HG02798 (cell line): Measurements from ENCODE around the gene SLC48A1.

Source experiments
- ATAC-seq: cut with Tn5 transposase; IDR thresholded peaks from one replicate; pipeline ENCODE4 v1.9.1; 2021; ENCODE audit warnings: mild to moderate bottlenecking; ENCODE audit not compliant: unreplicated experiment, poor library complexity

The SLC48A1 gene

GRCh38 chr12:47773062-47773857 lies at the start of gene SLC48A1:
Gene SLC48A1 (plus strand): TSS chr12:47773238. CDS start chr12:47773305, 67 bp downstream.
- peak; percentile 90 for ATAC-seq

DNA sequence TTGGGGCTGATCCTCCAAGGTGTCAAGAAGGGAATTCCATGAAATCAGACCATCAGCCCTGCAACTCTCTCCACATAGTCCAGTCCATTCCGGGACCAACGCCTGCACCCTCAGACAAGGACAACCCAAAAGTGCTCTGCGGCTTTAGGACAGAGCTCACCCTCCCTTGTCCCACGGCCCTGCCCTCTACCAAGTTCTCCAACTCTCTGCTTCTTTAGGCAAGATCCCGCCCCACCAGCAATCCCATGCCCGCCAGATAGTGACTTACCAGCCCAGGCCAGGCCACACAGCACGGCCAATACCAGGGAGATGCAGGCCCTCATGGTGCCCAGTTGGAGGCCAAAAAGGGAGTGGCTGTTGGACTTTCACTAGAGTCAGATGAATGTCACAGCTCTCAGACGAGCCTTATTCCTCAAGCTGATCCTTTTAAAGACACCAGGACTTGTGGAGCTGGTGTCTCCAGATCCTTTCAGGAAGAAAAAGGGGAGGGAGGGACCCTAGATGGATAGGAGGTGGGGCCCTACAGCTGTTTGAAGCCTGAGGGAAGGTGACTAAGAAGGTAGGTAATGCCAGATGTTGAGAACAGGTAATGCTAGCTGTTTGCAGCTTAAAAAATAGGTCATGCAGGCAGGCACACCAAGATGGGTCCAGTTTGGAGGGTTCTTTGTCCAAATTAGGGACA lies 47.8 kb upstream of the SLC48A1 start, which contains the start of gene ENDOU:
Gene ENDOU (minus strand): TSS at position 400 of the 682 bp plus-strand sequence. CDS start 77 bp downstream, at position 323.
- no peak for ATAC-seq

DNA sequence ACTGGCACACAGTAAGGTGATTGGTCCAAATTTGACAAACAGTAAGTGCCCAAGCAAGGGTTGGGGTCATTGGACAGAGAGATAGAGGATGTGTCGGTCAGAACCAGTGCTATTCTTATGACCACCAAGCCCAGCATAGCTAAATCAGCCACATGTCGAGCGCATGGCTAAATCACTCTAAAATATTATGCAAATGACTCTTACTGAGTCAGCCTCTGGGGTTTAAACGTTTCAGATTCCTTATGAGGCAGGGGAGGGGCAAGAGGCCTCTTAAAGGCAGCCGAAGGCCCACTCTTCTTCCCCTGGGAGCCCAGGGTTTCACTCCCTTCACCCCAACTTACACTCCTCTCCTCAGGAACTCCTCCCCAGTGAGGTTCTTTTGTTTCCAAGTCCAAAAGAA lies 47.1 kb upstream of the SLC48A1 start:
- ATAC-seq = peak; percentile 83

DNA sequence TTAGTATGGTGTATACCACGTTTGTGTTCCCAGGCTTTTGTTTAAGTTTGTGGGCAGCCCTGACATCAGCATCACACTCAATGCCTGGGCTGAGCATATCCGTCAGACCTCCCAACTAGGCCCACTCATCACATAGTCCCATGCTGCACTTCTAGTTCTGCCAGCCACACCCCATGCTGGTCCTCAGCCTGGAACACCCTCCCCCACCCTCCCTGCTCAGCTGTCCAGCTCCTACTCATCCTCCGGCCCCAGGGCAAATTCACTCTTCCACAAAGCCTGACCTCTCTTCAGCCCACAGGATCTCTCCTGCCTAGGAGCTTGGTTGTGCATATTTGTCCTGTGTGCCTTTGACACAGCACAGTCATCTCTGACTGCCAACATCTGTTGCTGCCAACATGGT lies 43.8 kb upstream of the SLC48A1 start:
- no peak for ATAC-seq

DNA sequence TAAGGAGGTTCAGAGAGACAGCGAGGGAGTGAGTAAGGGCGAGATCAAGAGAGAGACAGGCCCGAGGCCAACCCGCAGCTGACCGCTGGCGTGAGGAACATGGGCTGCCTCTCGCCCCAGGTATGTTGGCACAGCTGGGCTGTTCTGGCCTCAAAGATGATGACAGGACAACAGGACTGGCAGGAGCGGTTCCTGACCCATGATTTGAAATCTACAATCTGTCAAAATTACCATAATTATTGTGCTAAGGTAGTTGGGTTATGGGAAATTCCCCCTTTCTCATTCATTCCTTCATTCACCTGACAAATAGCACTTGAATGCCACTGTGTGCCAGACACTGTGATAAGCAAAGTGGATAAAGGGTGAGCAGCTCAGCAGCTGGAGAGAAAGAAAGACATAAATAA lies 42.7 kb upstream of the SLC48A1 start:
- ATAC-seq = no peak

DNA sequence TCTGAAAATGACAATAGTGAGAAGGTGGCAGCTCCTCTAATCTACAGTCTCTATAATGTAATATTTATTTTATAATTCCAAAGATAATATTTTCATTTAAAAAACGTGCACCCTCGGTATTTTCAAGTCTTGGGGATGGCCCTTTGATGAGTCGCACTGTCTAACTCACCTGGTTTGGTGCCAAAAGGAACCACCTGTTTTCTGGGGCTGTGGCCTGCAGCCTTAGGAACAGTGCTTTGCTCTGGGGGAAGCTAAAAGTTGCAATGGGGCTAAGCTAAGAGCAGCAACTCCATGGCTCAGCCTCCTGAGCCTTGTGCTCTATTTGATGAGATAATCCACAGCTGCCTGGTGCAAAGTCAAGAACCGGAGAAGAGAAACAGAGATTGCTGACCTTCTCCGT lies 41.3 kb upstream of the SLC48A1 start:
- ATAC-seq = no peak

- no peak for ATAC-seq
Measured at GRCh38 chr12:47732504-47732903, 40.5 kb upstream of the SLC48A1 start.

DNA sequence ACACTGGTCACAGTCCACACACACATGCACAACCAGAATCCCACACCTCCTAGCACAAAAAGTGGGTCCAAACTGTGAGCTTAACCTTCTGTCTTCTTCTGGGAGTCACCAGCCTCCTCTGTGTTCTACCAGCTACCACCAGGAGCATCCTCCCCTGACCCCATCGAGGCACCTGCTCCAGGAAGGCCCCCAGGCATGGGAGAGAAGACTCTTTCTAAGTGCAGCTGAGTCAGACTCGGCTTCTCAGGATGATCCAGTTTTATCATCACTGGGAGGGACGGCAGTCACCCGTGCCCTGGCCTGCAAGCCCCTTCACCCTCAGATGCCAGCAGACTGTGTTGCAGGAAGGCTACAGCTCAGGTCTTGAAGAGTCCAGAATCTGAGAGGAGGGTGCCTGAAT lies 39.9 kb upstream of the SLC48A1 start:
- no peak for ATAC-seq

DNA sequence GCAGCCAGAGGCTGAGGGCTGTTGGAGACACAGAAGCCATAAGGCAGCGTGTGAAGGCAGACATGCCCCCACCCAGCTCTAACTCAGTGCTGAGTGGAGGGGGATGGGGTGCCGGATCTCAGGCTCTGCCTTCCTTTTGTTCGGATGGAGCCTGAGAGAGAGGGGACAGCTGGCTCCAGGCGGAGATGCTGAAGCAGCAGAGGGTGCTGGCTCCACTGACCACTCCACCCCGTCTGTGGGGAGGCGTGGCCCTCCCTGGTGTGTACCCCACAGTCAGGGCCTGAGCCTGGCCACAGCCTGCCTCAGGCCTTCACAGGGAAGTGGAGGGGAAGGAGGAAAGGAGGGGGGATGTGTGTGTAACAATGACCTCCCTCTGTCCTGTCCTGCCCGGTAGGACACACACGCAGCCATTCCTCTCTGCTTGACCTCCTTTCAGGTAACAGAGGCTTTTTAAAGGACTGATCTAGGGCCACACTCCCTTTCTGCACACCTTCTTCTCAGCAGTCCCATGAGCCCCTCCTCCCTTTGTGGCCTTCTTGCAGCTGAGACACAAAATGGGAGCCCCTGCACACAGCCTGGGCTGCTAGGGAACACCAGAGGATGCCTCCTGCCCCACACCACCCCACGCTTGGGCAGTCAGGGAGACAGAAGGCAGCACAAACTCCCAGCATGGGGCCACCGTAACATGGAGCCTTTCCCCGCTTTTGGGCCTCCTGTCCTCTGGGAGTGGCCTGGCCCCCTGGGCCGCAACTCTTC lies 38.1 kb upstream of the SLC48A1 start:
- ATAC-seq = no peak

DNA sequence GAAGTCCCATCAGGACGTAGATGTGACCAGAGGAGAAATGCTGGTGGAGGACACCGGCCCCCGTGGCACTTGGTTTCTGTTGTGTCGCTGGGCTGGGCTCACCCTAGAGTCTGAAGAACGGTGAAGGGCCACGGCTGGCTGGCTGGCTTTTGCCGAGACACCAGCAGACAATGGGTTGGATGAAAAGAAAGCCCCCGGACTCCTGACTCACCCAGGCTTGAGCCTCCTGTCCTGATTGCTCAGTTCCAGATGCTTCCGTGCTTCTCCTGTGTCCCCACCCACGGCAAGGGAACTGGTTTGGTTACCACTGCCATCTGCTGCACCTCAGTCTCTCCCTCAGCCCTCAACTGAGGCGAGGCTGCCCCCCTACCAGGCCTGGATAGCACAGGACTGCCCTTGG lies 37.4 kb upstream of the SLC48A1 start:
- ATAC-seq = no peak

GRCh38 chr12:47736216-47736615 lies 36.8 kb upstream of the SLC48A1 start:
- no peak for ATAC-seq

DNA sequence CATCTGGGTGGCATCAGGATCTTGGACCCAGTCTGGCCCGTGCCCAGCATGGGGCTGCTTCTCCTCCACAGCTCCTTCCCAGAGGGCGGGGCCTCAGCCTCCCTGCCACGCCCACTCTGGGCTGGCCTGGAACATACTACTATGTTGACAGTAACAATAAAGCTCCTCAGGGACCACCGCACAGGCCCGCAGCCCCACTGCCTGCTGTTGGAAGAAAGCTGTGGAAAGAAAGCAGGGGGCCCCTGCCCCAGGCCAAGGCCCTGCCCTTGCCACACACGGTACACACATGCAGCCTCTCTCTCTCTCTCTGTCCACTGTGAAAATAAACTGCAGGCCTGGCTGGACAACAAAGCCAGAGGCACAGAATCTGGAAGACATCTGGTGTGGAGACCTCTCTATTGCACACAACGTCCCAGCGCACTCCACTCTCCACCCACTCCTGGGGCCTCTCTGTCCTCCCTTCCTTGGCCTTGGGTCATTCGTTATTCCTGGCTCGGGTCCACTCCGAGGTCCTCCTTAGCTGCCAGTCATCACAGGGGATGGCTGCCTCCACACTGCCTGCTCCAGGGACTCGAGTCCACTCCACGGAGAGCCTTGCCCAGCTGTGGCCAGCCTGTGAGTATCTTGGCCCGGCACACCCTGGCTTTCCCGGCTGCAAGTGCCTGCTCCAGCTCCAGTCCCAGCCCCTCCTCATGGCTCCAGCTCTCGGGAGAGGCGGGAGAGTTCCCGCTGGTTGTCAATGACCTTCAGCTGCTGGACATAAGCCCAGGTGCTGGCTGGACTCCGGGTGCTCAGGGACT lies 36.0 kb upstream of the SLC48A1 start:
- no peak for ATAC-seq

GRCh38 chr12:47737936-47738594 lies 35.0 kb upstream of the SLC48A1 start:
- ATAC-seq = no peak

- no peak for ATAC-seq
Measured at GRCh38 chr12:47739297-47739696, 33.7 kb upstream of the SLC48A1 start.

- peak; percentile 63 for ATAC-seq
Measured at GRCh38 chr12:47739979-47740378, 33.1 kb upstream of the SLC48A1 start.

- peak; percentile 5 for ATAC-seq
Measured at GRCh38 chr12:47740606-47741339, 32.3 kb upstream of the SLC48A1 start.

DNA sequence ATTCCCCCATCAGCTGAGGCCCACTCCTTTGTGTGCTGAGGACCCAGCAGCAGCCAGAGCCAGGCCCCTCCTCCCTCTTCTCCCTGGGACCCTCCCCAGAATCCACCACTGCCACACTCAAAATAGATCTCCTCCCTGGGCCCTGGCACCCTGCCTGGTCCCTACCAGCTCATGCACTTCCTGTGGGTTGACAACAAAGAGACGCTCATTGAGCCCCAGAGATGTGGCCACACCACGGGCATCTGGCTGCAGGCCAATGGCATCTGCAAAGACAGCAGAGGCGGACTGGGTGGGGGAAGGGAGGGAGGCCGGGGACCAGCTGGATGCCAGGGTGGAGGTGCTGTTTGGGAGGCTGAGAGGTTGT lies 31.7 kb upstream of the SLC48A1 start:
- peak; percentile 28 for ATAC-seq

DNA sequence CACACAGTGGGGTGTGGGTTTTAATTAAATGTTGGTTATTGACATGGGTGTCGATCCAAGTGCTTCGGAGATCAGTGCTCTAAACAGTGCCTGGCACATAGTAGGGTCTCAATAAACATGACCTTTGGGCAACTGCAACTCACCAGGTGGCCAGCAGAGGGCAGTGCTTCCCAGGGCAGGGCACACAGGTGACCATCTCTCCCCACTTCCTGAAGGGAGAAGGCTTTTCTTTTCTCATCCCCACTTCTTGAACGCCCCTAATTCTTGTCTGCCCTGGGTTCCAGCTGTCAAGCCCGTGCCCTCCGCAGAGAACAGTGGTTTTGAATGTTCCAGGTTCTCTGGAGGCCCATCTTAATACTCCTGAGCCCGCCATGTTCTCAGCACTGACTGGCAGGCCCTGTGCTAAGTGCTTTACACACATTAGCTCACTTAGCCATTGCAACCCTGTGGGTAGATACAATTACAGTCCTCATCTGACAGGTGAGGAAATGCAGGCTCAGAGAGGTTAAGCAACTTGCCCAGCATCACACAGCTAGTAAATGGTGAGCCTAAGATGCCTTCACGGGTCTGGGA lies 30.7 kb upstream of the SLC48A1 start:
- no peak for ATAC-seq
